ENCODE measurements around the gene METRN. TPM values are rescaled to one million over a fixed set of nuclear protein-coding genes. Genes with fewer than 3 reads are reported as not detected.
A peak's percentile ranks its signal among the peaks of the same experiment; 100 is the strongest.

The METRN gene
- polyA plus RNA-seq, 12 donors, result 15.2 to 43.8 (median 19.1) TPM; not detected in 1

GRCh38 chr16:720990-721764, 6.3 kb downstream of the METRN start, which contains the start of gene ANTKMT:
Gene ANTKMT, plus strand, starts transcription at chr16:721146. Its CDS starts 129 bp downstream, at chr16:721275.
- peak; percentile 57 for DNase-seq

DNA sequence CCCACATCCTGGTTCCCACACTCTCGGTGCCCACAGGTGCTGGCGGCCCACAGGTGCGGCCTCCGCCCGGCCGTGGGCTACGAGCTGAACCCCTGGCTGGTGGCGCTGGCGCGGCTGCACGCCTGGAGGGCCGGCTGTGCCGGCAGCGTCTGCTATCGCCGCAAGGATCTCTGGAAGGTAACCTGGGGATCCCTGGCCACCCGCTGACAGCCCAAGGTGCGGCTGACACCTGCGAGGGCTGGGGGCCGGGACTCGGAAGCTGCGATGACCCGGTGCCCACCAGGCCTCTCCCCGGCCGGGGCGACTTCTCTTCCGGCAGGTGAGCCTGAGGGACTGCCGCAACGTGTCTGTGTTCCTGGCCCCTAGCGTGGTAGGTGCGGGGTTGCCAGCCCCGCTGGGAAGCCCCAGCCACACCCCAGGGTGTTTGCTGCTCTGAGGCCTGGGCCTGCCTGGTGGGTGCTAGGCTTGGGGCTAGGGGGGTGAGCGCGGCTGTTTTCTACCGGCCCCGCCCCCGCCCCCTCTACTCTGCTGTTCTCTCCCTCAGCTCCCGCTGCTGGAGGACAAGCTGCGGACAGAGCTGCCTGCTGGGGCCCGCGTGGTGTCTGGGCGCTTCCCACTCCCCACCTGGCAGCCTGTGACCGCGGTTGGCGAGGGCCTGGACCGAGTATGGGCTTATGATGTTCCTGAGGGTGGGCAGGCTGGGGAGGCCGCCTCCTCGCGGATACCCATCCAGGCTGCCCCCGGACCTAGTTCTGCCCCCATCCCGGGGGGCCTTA, 7.0 kb downstream of the METRN start:
- DNase-seq, result no peak

DNA sequence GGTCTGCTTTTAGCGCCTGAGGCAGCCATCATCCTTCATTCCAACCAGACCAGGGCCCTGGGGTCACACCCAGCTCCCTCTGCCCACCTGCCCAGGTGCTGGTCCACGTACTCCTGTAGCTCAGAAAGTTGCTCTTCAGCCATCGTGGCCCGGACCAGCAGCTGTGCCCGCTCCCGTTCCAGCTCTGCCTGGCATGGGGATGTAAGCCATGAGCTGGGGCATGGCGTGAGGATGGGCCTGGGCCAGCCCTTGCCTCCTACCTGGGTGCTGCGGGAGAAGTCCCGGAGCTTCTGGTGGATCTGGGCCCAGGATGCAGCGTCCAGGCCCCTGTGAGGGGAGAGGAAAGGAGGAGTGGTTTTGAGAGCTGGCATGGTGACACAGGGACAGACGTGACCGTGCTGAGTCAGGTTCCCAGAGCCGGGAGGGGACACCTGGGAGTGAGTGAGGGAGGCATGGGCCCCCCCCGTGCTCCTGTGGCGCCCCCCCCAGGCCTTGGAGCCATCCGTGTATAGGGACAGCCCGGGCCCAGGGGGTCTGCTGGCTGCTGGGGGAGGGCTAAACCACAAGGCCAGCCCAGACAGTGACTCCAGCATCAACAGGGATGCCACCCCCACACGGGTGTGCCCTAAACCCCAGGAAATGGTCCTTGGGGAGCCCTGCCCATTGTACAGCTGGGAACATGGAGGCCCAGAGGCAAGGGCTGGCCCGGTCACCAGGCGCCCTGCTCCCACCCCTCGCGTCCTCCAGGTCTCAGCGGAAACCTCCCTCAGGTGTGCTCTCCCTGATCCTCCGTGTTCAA, 8.1 kb downstream of the METRN start:
- DNase-seq, result no peak

DNA sequence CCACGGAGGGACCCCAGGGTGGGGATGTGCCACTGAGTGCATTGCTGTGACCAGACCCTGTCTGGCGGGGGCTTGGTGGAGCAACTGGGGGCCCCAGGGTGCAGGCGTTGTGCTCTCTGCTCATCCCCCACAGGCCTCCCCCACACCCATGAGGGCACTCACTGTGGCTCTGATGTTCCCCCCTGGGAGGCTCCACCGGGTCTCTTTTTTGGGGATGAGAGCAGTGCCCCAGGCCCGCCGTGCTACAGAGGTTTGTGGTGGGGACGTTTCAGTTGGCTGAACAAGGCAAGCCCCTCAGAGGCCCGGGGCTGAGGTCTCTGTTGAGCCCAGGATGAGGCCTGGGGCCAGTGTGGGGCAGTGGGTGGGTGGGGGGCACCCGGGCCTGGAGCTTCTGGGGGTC, 8.8 kb downstream of the METRN start:
- no peak for DNase-seq

GRCh38 chr16:724188-725040, 9.5 kb downstream of the METRN start:
- DNase-seq, result no peak

GRCh38 chr16:725041-725376, 10.1 kb downstream of the METRN start:
- DNase-seq, result no peak

DNA sequence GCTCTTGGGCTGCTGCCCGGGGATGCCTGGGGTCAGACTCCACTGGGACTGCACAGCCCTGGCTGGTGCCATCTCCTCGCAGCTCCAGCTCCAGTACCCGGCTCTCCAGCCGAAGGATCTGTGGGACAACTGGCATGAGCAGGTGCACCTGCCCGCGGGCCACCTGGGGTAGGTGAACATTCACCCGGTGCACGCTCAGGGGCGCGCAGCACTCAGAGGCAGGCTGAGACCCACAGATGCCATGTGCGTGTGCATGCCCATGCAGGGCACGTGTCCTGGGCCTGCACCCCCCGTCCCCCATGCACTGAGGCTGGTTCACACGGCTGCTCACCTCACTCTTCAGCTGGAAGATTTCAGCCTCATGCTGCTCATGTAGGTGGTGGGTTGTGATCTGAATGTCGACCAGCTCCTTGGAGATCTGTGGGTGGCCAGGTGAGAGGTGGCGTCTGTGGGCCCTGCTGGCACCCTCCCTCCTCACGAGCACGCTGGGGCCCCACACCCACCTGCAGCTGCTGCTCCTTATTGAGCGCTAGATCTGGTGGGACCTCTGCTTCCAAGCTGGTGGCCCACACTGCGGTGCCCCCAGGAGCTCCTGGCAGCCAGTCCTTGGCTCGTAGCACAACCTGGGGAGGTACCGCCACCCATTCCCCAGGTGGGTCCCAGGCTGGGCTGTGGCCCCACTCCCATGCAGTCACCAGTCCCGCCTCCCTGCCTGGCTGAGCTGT, 10.7 kb downstream of the METRN start:
- no peak for DNase-seq

DNA sequence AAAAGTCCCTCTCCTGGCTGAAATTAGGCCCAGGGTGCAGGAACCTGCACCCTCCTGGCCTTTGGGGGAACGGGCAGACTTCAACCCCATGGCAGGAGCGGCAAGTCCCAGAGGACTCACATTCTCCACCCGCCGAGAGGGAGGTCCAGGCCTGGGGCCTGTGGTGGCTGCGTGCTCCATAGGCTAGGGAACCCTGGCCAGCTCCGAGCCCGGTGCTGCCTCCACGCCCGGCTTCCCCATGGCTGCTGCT, 11.2 kb downstream of the METRN start:
- DNase-seq, result no peak

- no peak for DNase-seq
Observed at GRCh38 chr16:726438-727290, 11.7 kb downstream of the METRN start, which contains the start of the genes CCDC78 and HAGHL. Gene CCDC78, minus strand, starts transcription at chr16:726443. Its CDS starts 76 bp downstream, at chr16:726367. Gene HAGHL, plus strand, starts transcription at chr16:727106. Its CDS starts 404 bp downstream, at chr16:727510.

DNA sequence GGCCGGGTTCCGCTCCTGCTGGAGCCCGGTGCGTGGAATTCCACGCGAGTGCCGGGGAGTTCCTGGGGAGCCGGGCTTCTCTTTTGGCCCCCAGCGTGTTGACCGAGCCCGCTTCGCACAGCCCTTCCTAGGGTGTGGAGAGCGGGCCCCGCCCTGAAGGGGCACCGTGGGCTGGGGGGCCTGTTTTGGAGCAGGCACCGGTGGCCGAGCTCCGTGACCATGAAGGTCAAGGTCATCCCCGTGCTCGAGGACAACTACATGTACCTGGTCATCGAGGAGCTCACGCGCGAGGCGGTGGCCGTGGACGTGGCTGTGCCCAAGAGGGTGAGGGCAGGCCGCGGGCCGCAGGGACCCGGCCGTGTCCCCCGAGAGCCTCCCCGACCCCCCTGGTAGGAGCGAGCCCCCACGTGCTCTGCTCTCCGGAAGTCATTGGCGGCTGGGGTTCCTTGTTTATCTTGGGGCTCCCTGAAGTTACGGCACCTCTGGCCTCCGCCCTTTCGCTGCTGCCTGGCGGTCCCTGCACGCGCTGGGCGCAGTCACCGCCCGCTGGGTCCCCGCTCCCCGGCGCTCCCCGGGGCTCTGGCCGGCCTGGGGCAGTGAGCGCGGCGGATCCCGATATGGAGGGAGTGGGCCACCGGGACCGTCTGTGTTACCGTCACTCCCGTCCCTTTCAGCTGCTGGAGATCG, 12.5 kb downstream of the METRN start:
- DNase-seq, result no peak

- no peak for DNase-seq
Observed at GRCh38 chr16:728131-728889, 13.4 kb downstream of the METRN start.

- DNase-seq, result no peak
Observed at GRCh38 chr16:728890-729744, 14.2 kb downstream of the METRN start.

- no peak for DNase-seq
Observed at GRCh38 chr16:729768-730665, 15.1 kb downstream of the METRN start.

- DNase-seq, result no peak
Observed at GRCh38 chr16:730666-731509, 16.0 kb downstream of the METRN start.

GRCh38 chr16:732332-732731, 17.4 kb downstream of the METRN start:
- DNase-seq, result no peak
